GM12878 (cell line): ENCODE data around the gene PREX1.

Experiments used
- CTCF ChIP-seq, 3 experiments: IDR thresholded peaks in 2 of 3; conservative IDR thresholded peaks in 1 of 3; 2 replicates each; pipeline ENCODE4 v1.5.1; 2011; ENCODE audit warnings: low read depth in 3 of 3, low read length in 3 of 3, mild to moderate bottlenecking in 3 of 3, control low read depth in 2 of 3, moderate library complexity in 2 of 3, inconsistent platforms in 1 of 3, mixed read lengths in 1 of 3; ENCODE audit not compliant: control insufficient read depth in 2 of 3, insufficient read depth in 1 of 3; ENCODE audit errors: extremely low read depth in 1 of 3
- ELK1 ChIP-seq: IDR thresholded peaks from 2 replicates; pipeline ENCODE4 v1.6.1; 2012; ENCODE audit warnings: low read depth, low read length, improper control_type of control experiment
- EZH2 ChIP-seq: IDR thresholded peaks from 2 replicates; pipeline ENCODE4 v1.6.1; 2012; ENCODE audit warnings: low read depth, mild to moderate bottlenecking, control low read depth, inconsistent platforms, low read length, borderline replicate concordance; ENCODE audit not compliant: control insufficient read depth
- GABPA ChIP-seq: IDR thresholded peaks from 2 replicates; pipeline ENCODE4 v1.6.1; 2014; ENCODE audit warnings: antibody characterized with exemption, low read depth, mild to moderate bottlenecking, inconsistent platforms
- IRF3 ChIP-seq: fragments of 450-650 bp; IDR thresholded peaks from 2 replicates; pipeline ENCODE4 v1.6.1; 2014; ENCODE audit warnings: mild to moderate bottlenecking
- JUND ChIP-seq: IDR thresholded peaks from 2 replicates; pipeline ENCODE4 v1.6.1; 2012; ENCODE audit warnings: low read depth, mild to moderate bottlenecking, low read length, improper control_type of control experiment, moderate library complexity
- MYC ChIP-seq: IDR thresholded peaks from 2 replicates; pipeline ENCODE4 v1.6.1; 2011; ENCODE audit warnings: mild to moderate bottlenecking, low read length, moderate library complexity, inconsistent platforms; ENCODE audit not compliant: insufficient read depth, insufficient replicate concordance, insufficient read length, severe bottlenecking
- POLR2A ChIP-seq: IDR thresholded peaks from 2 replicates; pipeline ENCODE4 v1.6.1; 2011; ENCODE audit warnings: low read depth, mild to moderate bottlenecking, low read length
- POLR2AphosphoS5 ChIP-seq: IDR thresholded peaks from 2 replicates; pipeline ENCODE4 v1.6.1; 2011; ENCODE audit warnings: mild to moderate bottlenecking, low read length, inconsistent platforms
- RAD21 ChIP-seq: IDR thresholded peaks from 2 replicates; pipeline ENCODE4 v1.6.1; 2011; ENCODE audit warnings: mild to moderate bottlenecking, low read depth, low read length, moderate library complexity; ENCODE audit not compliant: insufficient read depth
- RCOR1 ChIP-seq: conservative IDR thresholded peaks from 2 replicates; pipeline ENCODE4 v1.6.1; 2012; ENCODE audit warnings: low read depth, low read length, improper control_type of control experiment
- SRF ChIP-seq, 2 experiments: IDR thresholded peaks; 2 replicates each; pipeline ENCODE4 v1.6.1; 2011; ENCODE audit warnings: low read depth in 2 of 2, low read length in 2 of 2, mild to moderate bottlenecking in 1 of 2, moderate library complexity in 1 of 2
- SUZ12 ChIP-seq: fragments of 200-600 bp; sonication (generic); IDR thresholded peaks from one replicate; pipeline ENCODE4 v1.6.1; 2018; ENCODE audit warnings: antibody characterized with exemption, mild to moderate bottlenecking; ENCODE audit not compliant: unreplicated experiment

- TF ChIP-seq SUZ12 (no peak), POLR2AphosphoS5 (no peak), CTCF (IDR thresholded peaks at IDR 0.05 in 2 of 3, conservative IDR thresholded peaks at IDR 0.05 in 1 of 3; ENCODE audit: control insufficient read depth in 2 of 3, extremely low read depth in 1 of 3, insufficient read depth in 1 of 3, low read depth in 3 of 3, low read length in 3 of 3) (no peak), POLR2A (0 out of 2 replicates have a peak, but pooled peaks have one; percentile 21), MYC (no peak), RAD21 (no peak), EZH2 (no peak), ELK1 (no peak), GABPA (no peak), RCOR1 (no peak), IRF3 (no peak), SRF (IDR thresholded peaks at IDR 0.05; ENCODE audit: low read depth in 2 of 2, low read length in 2 of 2) (no peak), JUND (no peak)
Observed at GRCh38 chr20:48681201-48681872, 146.5 kb downstream of the PREX1 start.
